Measurements from ENCODE around the gene ABCA3.
"Not testable (repeated sequence)": the region's sequence is repeated elsewhere in the genome, so short reads cannot be mapped to it uniquely, and the experiment has no call there.

- TF ChIP-seq CTCF (conservative IDR thresholded peaks at IDR 0.05; ENCODE audit: low read depth in 2 of 2); EZH2 (IDR thresholded peaks at IDR 0.05; ENCODE audit: low read depth, unreplicated experiment); REST (IDR thresholded peaks at IDR 0.05; ENCODE audit: unreplicated experiment); POLR2AphosphoS5 (IDR thresholded peaks at IDR 0.05; ENCODE audit: low read depth); JUNB (IDR thresholded peaks at IDR 0.05; ENCODE audit: unreplicated experiment); CREB1 (CRISPR knock-in tag; IDR thresholded peaks at IDR 0.05; ENCODE audit: low read depth); ETS1 (IDR thresholded peaks at IDR 0.05); NANOG (IDR thresholded peaks at IDR 0.05; ENCODE audit: borderline replicate concordance); EZH2phosphoT487 (IDR thresholded peaks at IDR 0.05; ENCODE audit: unreplicated experiment); ZNF114 (CRISPR knock-in tag; IDR thresholded peaks at IDR 0.05); ZNF331 (CRISPR knock-in tag; IDR thresholded peaks at IDR 0.05; ENCODE audit: low read depth): not testable (repeated sequence)
Observed at GRCh38 chr16:2258530-2258929, 82.0 kb downstream of the ABCA3 start.
